Measurements from ENCODE around the gene KDM4B. TPM values are rescaled to one million over a fixed set of nuclear protein-coding genes. Genes with fewer than 3 reads are reported as not detected.

The KDM4B gene
- total RNA-seq, 1 experiment from 2014 or later = 43.7 TPM

- no peak overlapping the region for H3T11ph ChIP-seq (ENCODE audit: low read length)
- H3K79me1 ChIP-seq (ENCODE audit: insufficient read depth, low read depth, low read length, poor library complexity, severe bottlenecking) = peaks cover 6% of the 10 kb centered on the region
- H3K79me2 ChIP-seq (ENCODE audit: insufficient read depth, low read length) = peaks cover 7% of the 10 kb centered on the region; the same call in 1 of the 2 replicates
- no peak overlapping the region for H3K4me2 ChIP-seq (ENCODE audit: insufficient read depth, insufficient read length, low read length)
- no peaks in the 10 kb centered on the region for H3K9me3 ChIP-seq (ENCODE audit: control insufficient read depth, low read depth, low read length)
- H3K27me3 ChIP-seq (ENCODE audit: insufficient read depth, low read length) = no peaks in the 10 kb centered on the region
- H3K4me1 ChIP-seq (ENCODE audit: insufficient read depth, low read length) = peaks cover 2% of the 10 kb centered on the region; the same call in 1 of the 2 replicates
- H3K14ac ChIP-seq (ENCODE audit: insufficient read depth, low read length) = no peak overlapping the region
- no peak for DNase-seq
- H3K4ac ChIP-seq (ENCODE audit: low read depth, low read length) = no peak overlapping the region
- Mint-ChIP-seq H3K4me3 (no peak overlapping the region; a peak in 1 of 5 replicates), H3K9me3 (no peaks in the 10 kb centered on the region), H3K4me1 (peaks cover 49 to 61% of the 10 kb centered on the region in 2 experiments), H3K27ac (peak overlapping the region in 1 of 3 experiments; percentile 78; a peak in 2 of 7 replicates), H3K27me3 (ENCODE audit: low read depth) (no peaks in the 10 kb centered on the region; the same call in 1 of the 2 replicates), H3K36me3 (ENCODE audit: insufficient read depth in 1 of 3, low read depth in 3 of 3) (no peaks in the 10 kb centered on the region; a peak in 1 of 7 replicates)
- H4K20me1 ChIP-seq (ENCODE audit: control insufficient read depth, insufficient read depth, insufficient read length) = no peaks in the 10 kb centered on the region
- no peak overlapping the region for H2AK5ac ChIP-seq (ENCODE audit: insufficient read length, low read length)
- no CpG with 5 or more reads among the region's 7 CpGs for WGBS (ENCODE audit: extremely low coverage, insufficient read length, low lambda C conversion rate)
- TF ChIP-seq, protein P1, sequence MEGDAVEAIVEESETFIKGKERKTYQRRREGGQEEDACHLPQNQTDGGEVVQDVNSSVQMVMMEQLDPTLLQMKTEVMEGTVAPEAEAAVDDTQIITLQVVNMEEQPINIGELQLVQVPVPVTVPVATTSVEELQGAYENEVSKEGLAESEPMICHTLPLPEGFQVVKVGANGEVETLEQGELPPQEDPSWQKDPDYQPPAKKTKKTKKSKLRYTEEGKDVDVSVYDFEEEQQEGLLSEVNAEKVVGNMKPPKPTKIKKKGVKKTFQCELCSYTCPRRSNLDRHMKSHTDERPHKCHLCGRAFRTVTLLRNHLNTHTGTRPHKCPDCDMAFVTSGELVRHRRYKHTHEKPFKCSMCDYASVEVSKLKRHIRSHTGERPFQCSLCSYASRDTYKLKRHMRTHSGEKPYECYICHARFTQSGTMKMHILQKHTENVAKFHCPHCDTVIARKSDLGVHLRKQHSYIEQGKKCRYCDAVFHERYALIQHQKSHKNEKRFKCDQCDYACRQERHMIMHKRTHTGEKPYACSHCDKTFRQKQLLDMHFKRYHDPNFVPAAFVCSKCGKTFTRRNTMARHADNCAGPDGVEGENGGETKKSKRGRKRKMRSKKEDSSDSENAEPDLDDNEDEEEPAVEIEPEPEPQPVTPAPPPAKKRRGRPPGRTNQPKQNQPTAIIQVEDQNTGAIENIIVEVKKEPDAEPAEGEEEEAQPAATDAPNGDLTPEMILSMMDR (conservative IDR thresholded peaks at IDR 0.05) = no peak
- H2BK20ac ChIP-seq (ENCODE audit: low read depth, low read length, poor library complexity, severe bottlenecking) = no peak overlapping the region
- H2BK5ac ChIP-seq (ENCODE audit: insufficient read length, low read length) = no peak overlapping the region
- no peak overlapping the region for H3K9ac ChIP-seq (ENCODE audit: extremely low read depth, insufficient read length, low read length)
- H2BK15ac ChIP-seq (ENCODE audit: low read depth, low read length) = no peak overlapping the region
- no peak overlapping the region for H2BK12ac ChIP-seq (ENCODE audit: insufficient read length, low read depth, low read length)
- no peak overlapping the region for H3K18ac ChIP-seq (ENCODE audit: insufficient read length, low read depth, low read length)
- no peaks in the 10 kb centered on the region for H3K23me2 ChIP-seq (ENCODE audit: insufficient read length, low read depth, low read length, poor library complexity, severe bottlenecking)
- H4K91ac ChIP-seq (ENCODE audit: insufficient read length, low read depth, low read length) = no peak overlapping the region
- H3K27ac ChIP-seq (ENCODE audit: insufficient read length, low read depth, low read length) = no peak overlapping the region
- no peak overlapping the region for H2AFZ ChIP-seq (ENCODE audit: low read length)
- no peak overlapping the region for H3K23ac ChIP-seq (ENCODE audit: insufficient read length, low read depth, low read length)
- H4K5ac ChIP-seq (ENCODE audit: insufficient read length, low read depth, low read length) = no peak overlapping the region
- no peak overlapping the region for H2BK120ac ChIP-seq (ENCODE audit: low read depth, low read length, poor library complexity, severe bottlenecking)
- no peak overlapping the region for H4K8ac ChIP-seq (replicated peaks; ENCODE audit: insufficient read length, low read depth, low read length)
- no peak overlapping the region for H3K56ac ChIP-seq (ENCODE audit: insufficient read length, low read depth, low read length)
Measured at GRCh38 chr19:4984106-4984380, 15.1 kb downstream of the KDM4B start.
